Measurements from ENCODE around the gene DNAJB6. TPM values are rescaled to one million over a fixed set of nuclear protein-coding genes. Genes with fewer than 3 reads are reported as not detected.

The DNAJB6 gene
- total and polyA plus RNA-seq, 5 donors from 2014 or later = 115 to 250 (median 121) TPM

DNA sequence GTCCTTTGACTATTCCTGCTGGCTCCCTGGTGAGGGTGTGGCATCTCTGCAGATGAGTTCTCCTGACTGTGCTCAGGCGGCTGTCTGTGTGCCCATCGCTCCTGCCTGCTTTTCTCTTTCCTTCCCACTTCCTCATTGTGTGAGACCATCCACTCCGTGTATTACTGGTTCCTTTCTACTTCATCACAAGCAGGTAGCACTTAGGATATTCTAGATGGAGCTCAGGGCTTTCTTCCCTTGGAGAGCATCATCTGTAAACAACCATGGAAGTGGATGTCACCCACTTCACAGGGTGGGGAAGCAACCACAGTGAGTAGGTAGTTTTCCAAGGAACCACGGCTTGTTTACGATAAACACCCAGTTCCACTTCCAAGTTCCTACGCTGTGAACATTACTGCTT is 15.7 kb downstream of the DNAJB6 start:
- H3K27ac ChIP-seq (ENCODE audit: insufficient read depth, low read length, poor library complexity, severe bottlenecking) = no peak overlapping the region
- peaks cover 72% of the 10 kb centered on the region for H3K4me1 ChIP-seq (ENCODE audit: control insufficient read depth, insufficient read depth, low read length, poor library complexity, severe bottlenecking)
- H3K9me3 ChIP-seq (ENCODE audit: control insufficient read depth in 2 of 2, low read length in 2 of 2) = no peaks in the 10 kb centered on the region
- ATAC-seq (ENCODE audit: low read depth in 2 of 2) (no peak), DNase-seq (no peak)
- Mint-ChIP-seq H3K27me3 (no peaks in the 10 kb centered on the region), H3K36me3 (peaks cover 19% of the 10 kb centered on the region), H3K4me3 (peak overlapping the region; percentile 1 to 78 (median 69)), H3K9me3 (no peaks in the 10 kb centered on the region), H3K27ac (no peak overlapping the region), H3K4me1 (peaks cover 45 to 96% (median 67%) of the 10 kb centered on the region in 4 donors)
- H3K4me3 ChIP-seq (ENCODE audit: low read depth, low read length) = peak overlapping the region; percentile 68
- no peaks in the 10 kb centered on the region for H3K27me3 ChIP-seq (ENCODE audit: control insufficient read depth, insufficient read depth, low read length)
- H3K36me3 ChIP-seq (ENCODE audit: control insufficient read depth, insufficient read depth, low read length) = peaks cover 8% of the 10 kb centered on the region

DNA sequence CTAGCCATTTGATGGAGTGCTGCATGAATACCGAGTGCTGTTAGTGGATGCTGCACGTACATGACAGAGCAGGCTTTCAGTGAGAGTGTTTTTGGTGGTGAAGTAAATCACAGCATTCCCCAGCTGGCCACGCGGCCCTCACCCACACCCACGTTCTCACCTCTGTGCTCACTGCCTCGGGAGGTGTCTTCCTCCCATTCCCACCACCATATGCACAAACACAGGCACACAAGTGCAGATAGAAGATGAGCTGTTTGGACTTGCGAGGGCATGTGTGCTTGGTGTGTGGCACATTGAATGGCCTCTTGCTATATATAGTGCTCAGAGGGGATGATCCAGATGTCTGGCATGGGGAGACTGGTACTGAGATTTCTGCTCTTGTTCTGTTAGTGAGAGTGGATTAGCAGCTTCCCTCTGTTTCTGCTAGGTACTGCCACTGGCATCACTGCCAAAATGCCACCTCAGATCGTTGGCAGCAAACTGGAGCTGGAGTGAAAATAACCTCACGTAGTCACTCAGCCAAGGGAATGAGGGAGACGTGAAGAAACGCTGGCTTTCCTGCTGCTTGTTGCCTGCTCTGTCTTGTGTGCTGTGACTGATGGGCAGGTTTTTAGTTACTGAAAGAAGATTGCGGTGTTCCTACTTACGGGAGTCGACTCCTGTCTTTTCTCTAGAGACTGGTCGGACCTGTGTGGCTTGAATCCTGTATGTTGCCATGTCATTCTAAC is 19.1 kb downstream of the DNAJB6 start:
- ATAC-seq (ENCODE audit: low read depth in 2 of 2) = no peak
- peak overlapping the region; percentile 12 to 66 (median 46) for H3K4me3 Mint-ChIP-seq

DNA sequence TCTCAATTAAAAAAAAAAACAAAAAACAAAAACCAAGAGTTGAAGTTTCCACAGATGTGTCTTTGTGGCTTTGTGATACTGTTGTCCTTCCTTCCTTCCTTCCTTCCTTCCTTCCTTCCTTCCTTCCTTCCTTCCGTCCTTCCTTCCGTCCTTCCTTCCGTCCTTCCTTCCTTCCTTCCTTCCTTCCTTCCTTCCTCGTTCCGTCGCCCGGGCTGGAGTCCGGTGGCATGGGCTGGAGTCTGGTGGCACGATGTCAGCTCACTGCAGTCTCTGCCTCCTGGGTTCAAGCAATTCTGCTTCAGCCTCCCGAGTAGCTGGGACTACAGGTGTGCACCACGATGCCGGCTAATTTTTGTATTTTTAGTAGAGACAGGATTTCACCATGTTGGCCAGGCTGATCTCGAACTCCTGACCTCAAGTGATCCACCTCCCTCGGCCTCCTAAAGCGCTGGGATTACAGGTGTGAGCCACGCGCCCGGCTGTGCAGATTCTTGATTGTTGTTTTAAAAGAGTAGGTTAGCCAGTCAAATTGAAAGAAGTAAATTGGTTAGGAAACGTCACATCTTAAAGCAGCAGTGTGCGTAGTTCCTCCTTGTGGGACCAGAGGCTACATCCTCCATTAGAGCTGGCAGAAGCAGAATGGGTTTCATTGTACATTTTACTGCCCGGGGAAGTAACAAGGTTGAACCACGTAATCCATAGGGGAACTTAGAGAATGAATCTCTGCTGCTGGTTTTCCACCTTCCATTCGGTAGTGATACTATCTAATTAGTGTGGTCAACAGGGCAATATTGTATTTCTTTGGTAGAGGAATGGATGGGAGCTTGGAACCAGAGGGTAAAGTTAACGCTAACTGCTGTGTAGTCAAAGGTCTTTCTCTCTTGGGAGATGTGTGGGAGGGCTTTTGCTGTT is 20.6 kb downstream of the DNAJB6 start:
- peak in 1 of 3 donors; percentile 39 for DNase-seq
- peak in 1 of 2 donors; percentile 28 for ATAC-seq (ENCODE audit: low read depth in 2 of 2)
- H3K27me3 ChIP-seq (ENCODE audit: control insufficient read depth, insufficient read depth, low read length) = no peaks in the 10 kb centered on the region
- H3K4me1 Mint-ChIP-seq = peaks cover 33 to 72% (median 53%) of the 10 kb centered on the region in 4 donors
- no peaks in the 10 kb centered on the region for H3K27me3 Mint-ChIP-seq
- H3K4me1 ChIP-seq (ENCODE audit: control insufficient read depth, insufficient read depth, low read length, poor library complexity, severe bottlenecking) = peaks cover 46% of the 10 kb centered on the region
- H3K9me3 ChIP-seq (ENCODE audit: control insufficient read depth in 2 of 2, low read length in 2 of 2) = no peaks in the 10 kb centered on the region
- no peaks in the 10 kb centered on the region for H3K9me3 Mint-ChIP-seq
- peak overlapping the region; percentile 42 for H3K4me3 ChIP-seq (ENCODE audit: low read depth, low read length)
- H3K27ac Mint-ChIP-seq = peak overlapping the region; percentile 52 to 94 (median 55)
- peak overlapping the region; percentile 23 to 83 (median 70) for H3K4me3 Mint-ChIP-seq
- peak overlapping the region; percentile 10 for H3K27ac ChIP-seq (ENCODE audit: insufficient read depth, low read length, poor library complexity, severe bottlenecking)
- H3K36me3 ChIP-seq (ENCODE audit: control insufficient read depth, insufficient read depth, low read length) = peaks cover 50% of the 10 kb centered on the region
- H3K36me3 Mint-ChIP-seq = peaks cover 42% of the 10 kb centered on the region

More for the DNA sequence above, 19.1 kb downstream of the DNAJB6 start:
- Mint-ChIP-seq H3K9me3 (no peaks in the 10 kb centered on the region), H3K27ac (peak overlapping the region; percentile 53 to 82 (median 74)), H3K4me1 (peaks cover 35 to 87% (median 62%) of the 10 kb centered on the region in 4 donors), H3K36me3 (peaks cover 41% of the 10 kb centered on the region), H3K27me3 (no peaks in the 10 kb centered on the region)
- peak overlapping the region; percentile 29 for H3K4me3 ChIP-seq (ENCODE audit: low read depth, low read length)
- no peaks in the 10 kb centered on the region for H3K27me3 ChIP-seq (ENCODE audit: control insufficient read depth, insufficient read depth, low read length)
- no peak overlapping the region for H3K27ac ChIP-seq (ENCODE audit: insufficient read depth, low read length, poor library complexity, severe bottlenecking)
- peaks cover 38% of the 10 kb centered on the region for H3K36me3 ChIP-seq (ENCODE audit: control insufficient read depth, insufficient read depth, low read length)
- no peak for DNase-seq
- no peaks in the 10 kb centered on the region for H3K9me3 ChIP-seq (ENCODE audit: control insufficient read depth in 2 of 2, low read length in 2 of 2)
- H3K4me1 ChIP-seq (ENCODE audit: control insufficient read depth, insufficient read depth, low read length, poor library complexity, severe bottlenecking) = peaks cover 60% of the 10 kb centered on the region

DNA sequence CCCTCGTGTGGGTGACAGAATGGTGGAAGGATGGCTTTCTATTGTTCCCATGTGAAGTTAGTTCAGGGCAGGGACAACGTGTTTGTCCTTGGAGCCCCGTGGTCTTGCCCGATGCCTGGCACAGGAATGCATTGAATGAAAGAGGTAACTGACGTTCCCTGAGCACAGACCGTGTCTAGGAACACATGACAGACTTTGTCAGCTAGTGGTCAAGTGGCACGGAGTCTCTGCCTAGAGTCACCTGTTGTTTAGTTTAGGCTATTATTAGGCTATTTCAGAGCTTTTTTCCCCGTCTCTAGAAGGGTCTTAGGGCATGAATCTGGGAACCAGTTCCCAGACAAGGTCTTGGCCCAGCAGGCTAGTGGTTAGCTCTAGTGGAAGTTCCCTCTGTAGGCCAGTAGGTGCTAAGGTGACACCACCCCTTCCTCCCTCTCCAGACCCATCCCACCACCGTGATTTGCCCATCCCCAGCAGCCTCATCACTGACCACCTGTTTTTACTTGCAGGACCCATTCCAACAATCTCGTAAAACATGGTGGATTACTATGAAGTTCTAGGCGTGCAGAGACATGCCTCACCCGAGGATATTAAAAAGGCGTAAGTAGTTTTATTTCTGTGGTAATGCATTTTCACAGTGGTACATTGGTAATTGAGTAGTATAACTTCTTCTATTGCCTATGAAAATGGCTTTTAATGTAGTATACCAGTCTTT is 21.4 kb downstream of the DNAJB6 start:
- H3K27ac Mint-ChIP-seq = peak overlapping the region; percentile 52 to 94 (median 55)
- Histone ChIP-seq H3K4me3 (ENCODE audit: low read depth, low read length) (peak overlapping the region; percentile 42), H3K4me1 (ENCODE audit: control insufficient read depth, insufficient read depth, low read length, poor library complexity, severe bottlenecking) (peaks cover 38% of the 10 kb centered on the region), H3K27ac (ENCODE audit: insufficient read depth, low read length, poor library complexity, severe bottlenecking) (no peak overlapping the region), H3K36me3 (ENCODE audit: control insufficient read depth, insufficient read depth, low read length) (peaks cover 57% of the 10 kb centered on the region), H3K9me3 (ENCODE audit: control insufficient read depth in 2 of 2, low read length in 2 of 2) (no peaks in the 10 kb centered on the region), H3K27me3 (ENCODE audit: control insufficient read depth, insufficient read depth, low read length) (no peaks in the 10 kb centered on the region)
- ATAC-seq (ENCODE audit: low read depth in 2 of 2) (no peak), DNase-seq (no peak)
- H3K36me3 Mint-ChIP-seq = peaks cover 48% of the 10 kb centered on the region
- no peaks in the 10 kb centered on the region for H3K27me3 Mint-ChIP-seq
- peaks cover 26 to 68% (median 49%) of the 10 kb centered on the region in 4 donors for H3K4me1 Mint-ChIP-seq
- peak overlapping the region in 2 of 4 donors; percentile 22 to 23 for H3K4me3 Mint-ChIP-seq
- peaks cover 0 to 1% (median 0%) of the 10 kb centered on the region in 7 donors for H3K9me3 Mint-ChIP-seq

DNA sequence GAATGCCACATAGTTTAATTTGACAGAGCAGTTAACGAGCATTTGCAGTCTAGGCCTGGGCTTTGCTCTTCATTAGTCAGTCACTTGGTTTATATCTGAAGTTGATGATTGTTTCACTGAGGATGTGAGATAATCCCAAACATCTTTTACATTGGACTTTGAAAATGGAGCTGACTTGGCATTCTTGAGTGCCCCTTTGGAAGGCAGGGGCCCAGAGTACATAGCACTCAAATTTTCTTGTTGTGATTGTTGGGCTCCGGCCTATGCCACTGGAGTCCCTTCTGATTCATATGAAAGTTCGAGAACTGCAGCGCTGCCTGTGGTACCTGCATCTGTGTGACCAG is 21.9 kb downstream of the DNAJB6 start:
- Mint-ChIP-seq H3K9me3 (peaks cover 0 to 1% (median 0%) of the 10 kb centered on the region in 7 donors), H3K36me3 (peaks cover 49% of the 10 kb centered on the region), H3K4me1 (peaks cover 21 to 66% (median 44%) of the 10 kb centered on the region in 4 donors), H3K27ac (peak overlapping the region in 2 of 3 donors; percentile 12 to 32), H3K27me3 (no peaks in the 10 kb centered on the region), H3K4me3 (no peak overlapping the region)
- Histone ChIP-seq H3K4me1 (ENCODE audit: control insufficient read depth, insufficient read depth, low read length, poor library complexity, severe bottlenecking) (peaks cover 33% of the 10 kb centered on the region), H3K4me3 (ENCODE audit: low read depth, low read length) (no peak overlapping the region), H3K9me3 (ENCODE audit: control insufficient read depth in 2 of 2, low read length in 2 of 2) (no peaks in the 10 kb centered on the region), H3K36me3 (ENCODE audit: control insufficient read depth, insufficient read depth, low read length) (peaks cover 62% of the 10 kb centered on the region), H3K27me3 (ENCODE audit: control insufficient read depth, insufficient read depth, low read length) (no peaks in the 10 kb centered on the region), H3K27ac (ENCODE audit: insufficient read depth, low read length, poor library complexity, severe bottlenecking) (no peak overlapping the region)
- no peak for DNase-seq
- ATAC-seq (ENCODE audit: low read depth in 2 of 2) = no peak

DNA sequence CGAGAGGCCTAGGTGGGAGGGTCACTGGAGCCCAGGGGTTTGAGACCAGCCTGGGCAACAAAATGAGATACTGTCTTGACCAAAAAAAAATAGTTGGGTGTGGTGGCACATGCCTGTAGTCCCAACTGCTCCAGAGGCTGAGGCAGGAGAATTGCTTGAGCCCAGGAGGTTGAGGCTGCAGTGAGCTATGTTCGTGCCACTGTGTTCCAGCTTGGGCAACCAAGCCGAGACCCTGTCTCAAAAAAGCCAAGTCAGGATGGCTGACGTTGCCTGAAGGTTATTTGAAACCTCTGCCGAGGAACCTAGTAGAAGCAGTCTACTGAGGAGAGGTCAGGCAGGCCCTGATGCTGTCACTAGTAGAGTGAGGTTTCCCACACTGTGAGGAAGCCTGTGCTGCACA is 22.8 kb downstream of the DNAJB6 start:
- ATAC-seq (ENCODE audit: low read depth in 2 of 2) = no peak

DNA sequence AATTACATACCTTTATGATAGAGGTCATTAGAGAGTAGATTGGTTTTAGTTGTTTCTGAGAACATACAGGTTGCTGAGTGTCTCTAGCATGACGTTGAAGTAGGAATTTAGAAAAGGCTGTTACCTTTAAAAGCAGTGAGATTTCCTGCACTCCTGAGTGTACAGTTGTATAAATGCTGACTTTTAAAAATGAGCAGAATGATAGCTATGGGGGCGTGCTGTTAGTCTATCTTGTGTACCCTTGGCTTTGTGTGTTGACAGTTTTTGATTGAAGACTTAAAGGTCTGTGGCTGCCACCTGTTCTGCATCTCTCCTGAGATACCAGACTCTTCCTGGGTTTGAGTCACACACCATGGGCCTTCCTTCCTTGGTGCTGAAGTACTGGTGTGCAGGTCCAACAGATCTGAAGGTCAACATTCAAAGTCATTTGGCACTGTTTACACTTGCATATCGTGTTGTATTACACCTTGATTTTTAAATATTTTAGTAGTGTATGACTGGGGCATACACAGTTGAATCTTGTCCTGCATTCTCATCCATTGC is 23.8 kb downstream of the DNAJB6 start:
- H3K27me3 ChIP-seq (ENCODE audit: control insufficient read depth, insufficient read depth, low read length) = no peaks in the 10 kb centered on the region
- H3K36me3 ChIP-seq (ENCODE audit: control insufficient read depth, insufficient read depth, low read length) = peaks cover 78% of the 10 kb centered on the region
- H3K36me3 Mint-ChIP-seq = peaks cover 56% of the 10 kb centered on the region
- H3K27me3 Mint-ChIP-seq = no peaks in the 10 kb centered on the region
- no peak overlapping the region for H3K27ac ChIP-seq (ENCODE audit: insufficient read depth, low read length, poor library complexity, severe bottlenecking)
- H3K9me3 ChIP-seq (ENCODE audit: control insufficient read depth in 2 of 2, low read length in 2 of 2) = no peaks in the 10 kb centered on the region
- no peak for DNase-seq
- H3K27ac Mint-ChIP-seq = no peak overlapping the region
- H3K4me1 ChIP-seq (ENCODE audit: control insufficient read depth, insufficient read depth, low read length, poor library complexity, severe bottlenecking) = peaks cover 23% of the 10 kb centered on the region
- H3K9me3 Mint-ChIP-seq = peaks cover 0 to 1% (median 0%) of the 10 kb centered on the region in 7 donors
- H3K4me3 ChIP-seq (ENCODE audit: low read depth, low read length) = no peak overlapping the region
- ATAC-seq (ENCODE audit: low read depth in 2 of 2) = no peak
- peak overlapping the region in 1 of 4 donors; percentile 33 for H3K4me3 Mint-ChIP-seq
- peaks cover 13 to 56% (median 36%) of the 10 kb centered on the region in 4 donors for H3K4me1 Mint-ChIP-seq

More for the DNA sequence above, 22.8 kb downstream of the DNAJB6 start:
- Mint-ChIP-seq H3K4me1 (peaks cover 18 to 63% (median 42%) of the 10 kb centered on the region in 4 donors), H3K36me3 (peaks cover 53% of the 10 kb centered on the region), H3K27me3 (no peaks in the 10 kb centered on the region), H3K4me3 (no peak overlapping the region), H3K27ac (no peak overlapping the region), H3K9me3 (peaks cover 0 to 1% (median 0%) of the 10 kb centered on the region in 7 donors)
- Histone ChIP-seq H3K27me3 (ENCODE audit: control insufficient read depth, insufficient read depth, low read length) (no peaks in the 10 kb centered on the region), H3K27ac (ENCODE audit: insufficient read depth, low read length, poor library complexity, severe bottlenecking) (no peak overlapping the region), H3K4me3 (ENCODE audit: low read depth, low read length) (no peak overlapping the region), H3K4me1 (ENCODE audit: control insufficient read depth, insufficient read depth, low read length, poor library complexity, severe bottlenecking) (peaks cover 33% of the 10 kb centered on the region), H3K9me3 (ENCODE audit: control insufficient read depth in 2 of 2, low read length in 2 of 2) (no peaks in the 10 kb centered on the region), H3K36me3 (ENCODE audit: control insufficient read depth, insufficient read depth, low read length) (peaks cover 71% of the 10 kb centered on the region)
- no peak for DNase-seq
